Fibroblast of skin of right quadriceps (primary cell): ENCODE measurements around the gene EPSTI1.

Experiments
- DNase-seq: peaks from one replicate; pipeline ENCODE4 v3.0.0-alpha.2; 2013

Gene EPSTI1

GRCh38 chr13:42836930-42837690, 154.9 kb downstream of the EPSTI1 start:
- peak; percentile 91 for DNase-seq
